Neural cell (in vitro differentiated cells): ENCODE measurements around the gene SLC29A3.

Source experiments
- CTCF ChIP-seq: fragments of 450-650 bp; IDR thresholded peaks from 2 replicates; pipeline ENCODE4 v1.5.1; 2014; ENCODE audit warnings: antibody characterized with exemption, mild to moderate bottlenecking, moderate library complexity; ENCODE audit not compliant: poor library complexity, severe bottlenecking
- EP300 ChIP-seq: fragments of 450-650 bp; conservative IDR thresholded peaks from 2 replicates; pipeline ENCODE4 v1.6.1; 2014; ENCODE audit warnings: antibody characterized with exemption, mild to moderate bottlenecking, moderate library complexity; ENCODE audit not compliant: poor library complexity, severe bottlenecking
- EZH2 ChIP-seq: fragments of 200-600, 300-800 bp; shearing (Covaris generic), sonication (generic); IDR thresholded peaks from 2 replicates; pipeline ENCODE4 v1.6.1; 2014; ENCODE audit warnings: antibody characterized with exemption, low read length, borderline replicate concordance, mild to moderate bottlenecking; ENCODE audit not compliant: insufficient read depth, poor library complexity, severe bottlenecking
- POLR2AphosphoS5 ChIP-seq: IDR thresholded peaks from 2 replicates; pipeline ENCODE4 v1.6.1; 2012
- TF ChIP-seq, protein P1 (sequence below): IDR thresholded peaks from 2 replicates; pipeline ENCODE4 v1.6.1; 2012; ENCODE audit warnings: borderline replicate concordance

DNA sequence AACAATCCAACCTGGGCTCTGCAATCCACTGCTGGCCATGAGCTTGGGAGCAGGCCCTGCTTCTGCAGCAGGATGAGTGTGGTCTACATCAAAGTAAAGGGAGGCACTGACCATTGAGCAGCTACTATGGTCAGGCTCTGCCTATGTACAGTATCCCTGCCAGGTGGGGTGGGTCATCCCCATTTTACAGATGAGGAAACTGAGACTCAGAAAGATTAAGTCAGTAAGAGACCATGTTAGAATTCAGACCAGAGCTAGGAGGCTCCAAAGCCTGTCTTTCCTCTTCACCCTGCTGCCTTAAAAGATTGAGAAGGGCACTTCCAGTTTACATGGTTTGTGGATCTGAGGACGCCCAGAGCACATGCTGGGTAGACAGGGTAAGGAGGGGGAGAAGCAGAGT is 50.5 kb downstream of the SLC29A3 start:
- no peak for TF ChIP-seq CTCF
- TF ChIP-seq POLR2AphosphoS5: no peak
- no peak for TF ChIP-seq EZH2
- no peak for TF ChIP-seq EP300
- TF ChIP-seq, protein P1, sequence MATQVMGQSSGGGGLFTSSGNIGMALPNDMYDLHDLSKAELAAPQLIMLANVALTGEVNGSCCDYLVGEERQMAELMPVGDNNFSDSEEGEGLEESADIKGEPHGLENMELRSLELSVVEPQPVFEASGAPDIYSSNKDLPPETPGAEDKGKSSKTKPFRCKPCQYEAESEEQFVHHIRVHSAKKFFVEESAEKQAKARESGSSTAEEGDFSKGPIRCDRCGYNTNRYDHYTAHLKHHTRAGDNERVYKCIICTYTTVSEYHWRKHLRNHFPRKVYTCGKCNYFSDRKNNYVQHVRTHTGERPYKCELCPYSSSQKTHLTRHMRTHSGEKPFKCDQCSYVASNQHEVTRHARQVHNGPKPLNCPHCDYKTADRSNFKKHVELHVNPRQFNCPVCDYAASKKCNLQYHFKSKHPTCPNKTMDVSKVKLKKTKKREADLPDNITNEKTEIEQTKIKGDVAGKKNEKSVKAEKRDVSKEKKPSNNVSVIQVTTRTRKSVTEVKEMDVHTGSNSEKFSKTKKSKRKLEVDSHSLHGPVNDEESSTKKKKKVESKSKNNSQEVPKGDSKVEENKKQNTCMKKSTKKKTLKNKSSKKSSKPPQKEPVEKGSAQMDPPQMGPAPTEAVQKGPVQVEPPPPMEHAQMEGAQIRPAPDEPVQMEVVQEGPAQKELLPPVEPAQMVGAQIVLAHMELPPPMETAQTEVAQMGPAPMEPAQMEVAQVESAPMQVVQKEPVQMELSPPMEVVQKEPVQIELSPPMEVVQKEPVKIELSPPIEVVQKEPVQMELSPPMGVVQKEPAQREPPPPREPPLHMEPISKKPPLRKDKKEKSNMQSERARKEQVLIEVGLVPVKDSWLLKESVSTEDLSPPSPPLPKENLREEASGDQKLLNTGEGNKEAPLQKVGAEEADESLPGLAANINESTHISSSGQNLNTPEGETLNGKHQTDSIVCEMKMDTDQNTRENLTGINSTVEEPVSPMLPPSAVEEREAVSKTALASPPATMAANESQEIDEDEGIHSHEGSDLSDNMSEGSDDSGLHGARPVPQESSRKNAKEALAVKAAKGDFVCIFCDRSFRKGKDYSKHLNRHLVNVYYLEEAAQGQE: no peak
